ENCODE measurements around the gene GPR55. TPM values are rescaled to one million over a fixed set of nuclear protein-coding genes. Genes with fewer than 3 reads are reported as not detected.

Gene GPR55
- total and polyA plus RNA-seq, 10 of the 15 experiments (the other 5 are each of a cell fraction or from before 2014, with no cell fraction given) = 2.1 to 30.1 (median 16.2) TPM

GRCh38 chr2:230925443-230925878 lies 419 bp upstream of the GPR55 start (continued):
- no peak for TF ChIP-seq SKIL (IDR thresholded peaks at IDR 0.05; ENCODE audit: low read depth, poor library complexity, severe bottlenecking)
- TF ChIP-seq, protein P1, sequence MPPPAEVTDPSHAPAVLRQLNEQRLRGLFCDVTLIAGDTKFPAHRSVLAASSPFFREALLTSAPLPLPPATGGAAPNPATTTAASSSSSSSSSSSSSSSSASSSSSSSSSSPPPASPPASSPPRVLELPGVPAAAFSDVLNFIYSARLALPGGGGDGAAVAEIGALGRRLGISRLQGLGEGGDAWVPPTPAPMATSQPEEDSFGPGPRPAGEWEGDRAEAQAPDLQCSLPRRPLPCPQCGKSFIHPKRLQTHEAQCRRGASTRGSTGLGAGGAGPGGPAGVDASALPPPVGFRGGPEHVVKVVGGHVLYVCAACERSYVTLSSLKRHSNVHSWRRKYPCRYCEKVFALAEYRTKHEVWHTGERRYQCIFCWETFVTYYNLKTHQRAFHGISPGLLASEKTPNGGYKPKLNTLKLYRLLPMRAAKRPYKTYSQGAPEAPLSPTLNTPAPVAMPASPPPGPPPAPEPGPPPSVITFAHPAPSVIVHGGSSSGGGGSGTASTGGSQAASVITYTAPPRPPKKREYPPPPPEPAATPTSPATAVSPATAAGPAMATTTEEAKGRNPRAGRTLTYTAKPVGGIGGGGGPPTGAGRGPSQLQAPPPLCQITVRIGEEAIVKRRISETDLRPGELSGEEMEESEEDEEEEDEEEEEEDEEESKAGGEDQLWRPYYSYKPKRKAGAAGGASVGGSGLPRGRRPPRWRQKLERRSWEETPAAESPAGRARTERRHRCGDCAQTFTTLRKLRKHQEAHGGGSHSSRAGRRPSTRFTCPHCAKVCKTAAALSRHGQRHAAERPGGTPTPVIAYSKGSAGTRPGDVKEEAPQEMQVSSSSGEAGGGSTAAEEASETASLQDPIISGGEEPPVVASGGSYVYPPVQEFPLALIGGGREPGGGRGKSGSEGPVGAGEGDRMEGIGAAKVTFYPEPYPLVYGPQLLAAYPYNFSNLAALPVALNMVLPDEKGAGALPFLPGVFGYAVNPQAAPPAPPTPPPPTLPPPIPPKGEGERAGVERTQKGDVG (CRISPR knock-in tag; IDR thresholded peaks at IDR 0.05) = no peak
- TF ChIP-seq JUNB (IDR thresholded peaks at IDR 0.05) = no peak
- TF ChIP-seq BMI1 (IDR thresholded peaks at IDR 0.05; ENCODE audit: borderline replicate concordance) = no peak
- no peak for TF ChIP-seq NRF1 (conservative IDR thresholded peaks at IDR 0.05; ENCODE audit: low read depth, low read length)
- TF ChIP-seq SIN3A (IDR thresholded peaks at IDR 0.05; ENCODE audit: low read depth, low read length) = no peak
- TF ChIP-seq POLR2AphosphoS2 (IDR thresholded peaks at IDR 0.05; ENCODE audit: low read depth, low read length) = no peak
- no peak for TF ChIP-seq CHD4 (IDR thresholded peaks at IDR 0.05)
- no peak for TF ChIP-seq IKZF1 (conservative IDR thresholded peaks at IDR 0.05)
- TF ChIP-seq MTA3 (IDR thresholded peaks at IDR 0.05; ENCODE audit: borderline replicate concordance, low read length) = no peak
- TF ChIP-seq IKZF2 (IDR thresholded peaks at IDR 0.05) = no peak; a peak in 3 of 4 replicates
- no peak for TF ChIP-seq SPI1 (IDR thresholded peaks at IDR 0.05; ENCODE audit: borderline replicate concordance, insufficient read depth, low read depth, low read length)
- no peak for TF ChIP-seq SREBF2 (IDR thresholded peaks at IDR 0.05; ENCODE audit: low read length)
- no peak for TF ChIP-seq TCF3 (IDR thresholded peaks at IDR 0.05; ENCODE audit: borderline replicate concordance, insufficient read depth, low read depth, low read length)
- no peak for TF ChIP-seq ZNF274 (IDR thresholded peaks at IDR 0.05; ENCODE audit: insufficient read depth, insufficient read length)
- no peak for TF ChIP-seq POLR2A (IDR thresholded peaks at IDR 0.05; ENCODE audit: low read depth, low read length)
- TF ChIP-seq SMAD1 (IDR thresholded peaks at IDR 0.05; ENCODE audit: low read depth, partially characterized antibody) = peak; percentile 2
- TF ChIP-seq SUZ12 (IDR thresholded peaks at IDR 0.05; ENCODE audit: unreplicated experiment) = no peak
- no peak for TF ChIP-seq LARP7 (IDR thresholded peaks at IDR 0.05)
- TF ChIP-seq DPF2 (IDR thresholded peaks at IDR 0.05) = no peak; the same call in 1 of the 2 replicates
- TF ChIP-seq PAX5 (IDR thresholded peaks at IDR 0.05; ENCODE audit: borderline replicate concordance, low read depth, low read length) = peak; percentile 60; the same call in 1 of the 2 replicates
- TF ChIP-seq MYB (IDR thresholded peaks at IDR 0.05; ENCODE audit: borderline replicate concordance, low read depth, low read length) = no peak
- TF ChIP-seq YY1 (IDR thresholded peaks at IDR 0.05; ENCODE audit: low read depth, low read length) = peak; percentile 76
- TF ChIP-seq, protein P2, sequence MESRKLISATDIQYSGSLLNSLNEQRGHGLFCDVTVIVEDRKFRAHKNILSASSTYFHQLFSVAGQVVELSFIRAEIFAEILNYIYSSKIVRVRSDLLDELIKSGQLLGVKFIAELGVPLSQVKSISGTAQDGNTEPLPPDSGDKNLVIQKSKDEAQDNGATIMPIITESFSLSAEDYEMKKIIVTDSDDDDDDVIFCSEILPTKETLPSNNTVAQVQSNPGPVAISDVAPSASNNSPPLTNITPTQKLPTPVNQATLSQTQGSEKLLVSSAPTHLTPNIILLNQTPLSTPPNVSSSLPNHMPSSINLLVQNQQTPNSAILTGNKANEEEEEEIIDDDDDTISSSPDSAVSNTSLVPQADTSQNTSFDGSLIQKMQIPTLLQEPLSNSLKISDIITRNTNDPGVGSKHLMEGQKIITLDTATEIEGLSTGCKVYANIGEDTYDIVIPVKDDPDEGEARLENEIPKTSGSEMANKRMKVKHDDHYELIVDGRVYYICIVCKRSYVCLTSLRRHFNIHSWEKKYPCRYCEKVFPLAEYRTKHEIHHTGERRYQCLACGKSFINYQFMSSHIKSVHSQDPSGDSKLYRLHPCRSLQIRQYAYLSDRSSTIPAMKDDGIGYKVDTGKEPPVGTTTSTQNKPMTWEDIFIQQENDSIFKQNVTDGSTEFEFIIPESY (IDR thresholded peaks at IDR 0.05) = no peak
- TF ChIP-seq, protein P3, sequence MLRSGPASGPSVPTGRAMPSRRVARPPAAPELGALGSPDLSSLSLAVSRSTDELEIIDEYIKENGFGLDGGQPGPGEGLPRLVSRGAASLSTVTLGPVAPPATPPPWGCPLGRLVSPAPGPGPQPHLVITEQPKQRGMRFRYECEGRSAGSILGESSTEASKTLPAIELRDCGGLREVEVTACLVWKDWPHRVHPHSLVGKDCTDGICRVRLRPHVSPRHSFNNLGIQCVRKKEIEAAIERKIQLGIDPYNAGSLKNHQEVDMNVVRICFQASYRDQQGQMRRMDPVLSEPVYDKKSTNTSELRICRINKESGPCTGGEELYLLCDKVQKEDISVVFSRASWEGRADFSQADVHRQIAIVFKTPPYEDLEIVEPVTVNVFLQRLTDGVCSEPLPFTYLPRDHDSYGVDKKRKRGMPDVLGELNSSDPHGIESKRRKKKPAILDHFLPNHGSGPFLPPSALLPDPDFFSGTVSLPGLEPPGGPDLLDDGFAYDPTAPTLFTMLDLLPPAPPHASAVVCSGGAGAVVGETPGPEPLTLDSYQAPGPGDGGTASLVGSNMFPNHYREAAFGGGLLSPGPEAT (IDR thresholded peaks at IDR 0.05; ENCODE audit: low read depth) = no peak
